ENCODE data around the gene FAM229A. TPM values are rescaled to one million over a fixed set of nuclear protein-coding genes. Genes with fewer than 3 reads are reported as not detected.

Gene FAM229A
- total and polyA plus RNA-seq, 4 donors, result 1.6 to 3.3 (median 2.1) TPM

DNA sequence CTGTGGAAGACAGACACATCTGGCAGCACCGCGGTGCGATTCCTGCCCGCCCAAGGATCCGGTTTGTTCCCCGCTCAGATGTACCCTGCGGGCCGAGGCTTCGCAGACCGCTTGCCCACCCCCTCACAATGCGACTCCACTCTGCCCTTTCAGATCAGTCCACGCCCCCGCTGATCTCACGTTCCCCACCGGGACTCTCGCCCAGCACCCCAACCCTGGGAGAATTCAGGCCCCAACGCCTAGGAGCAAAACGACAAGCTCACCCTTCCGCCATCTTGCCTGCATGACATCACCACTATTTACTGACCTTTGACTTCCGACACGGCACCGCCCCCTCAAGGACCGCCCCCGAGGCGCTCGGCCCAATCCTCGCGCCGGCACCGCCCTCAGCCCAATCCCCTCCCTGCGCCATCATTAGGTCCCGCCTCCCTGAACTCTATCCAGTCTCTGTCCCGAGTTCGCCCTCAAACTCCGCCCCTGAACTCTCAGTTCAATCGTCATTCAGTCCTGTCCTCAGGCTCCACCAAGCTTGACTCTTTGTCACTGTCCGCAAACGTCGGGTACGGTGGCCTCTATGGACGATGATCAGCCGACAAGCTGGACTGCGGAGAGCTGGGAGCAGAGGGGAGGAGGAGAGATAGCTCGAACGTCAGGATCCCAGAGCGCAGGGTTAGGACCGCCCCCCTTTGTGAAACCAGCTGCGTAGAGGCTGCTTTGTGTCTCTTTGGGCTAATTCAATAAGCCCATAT is 32.0 kb upstream of the FAM229A start, which contains the start of gene BSDC1:
Gene BSDC1, minus strand, starts transcription at position 301 of the 749 bp plus-strand sequence. Its CDS starts 27 bp downstream, at position 274.
- Histone ChIP-seq H3K4me1 (ENCODE audit: control insufficient read depth in 4 of 4, insufficient read depth in 4 of 4, low read length in 3 of 4) (peaks cover 3 to 22% (median 17%) of the 10 kb centered on the region in 4 donors), H3K36me3 (ENCODE audit: control insufficient read depth in 4 of 4, insufficient read depth in 3 of 4, low read depth in 1 of 4, low read length in 3 of 4) (peaks cover 3 to 19% (median 11%) of the 10 kb centered on the region in 4 donors), H3K4me3 (ENCODE audit: low read depth in 1 of 3, low read length in 3 of 3) (peak within 1 kb of the TSS; percentile 63 to 87 (median 83)), H3K27ac (ENCODE audit: low read depth in 1 of 2, low read length in 2 of 2) (peak within 1 kb of the TSS; percentile 93 to 98), H3K27me3 (ENCODE audit: control insufficient read depth in 4 of 4, insufficient read depth in 4 of 4, low read length in 3 of 4) (no peaks in the 10 kb centered on the region), H3K9ac (ENCODE audit: low read depth in 1 of 2, low read length in 2 of 2) (peak within 1 kb of the TSS; percentile 92 to 93), H3K9me3 (ENCODE audit: control insufficient read depth in 4 of 4, low read length in 3 of 4) (no peaks in the 10 kb centered on the region)
- TF ChIP-seq SP1 (IDR thresholded peaks at IDR 0.05), result peak; percentile 95
- TF ChIP-seq YY1 (IDR thresholded peaks at IDR 0.05), result peak; percentile 99
- peak; percentile 48 to 52 for TF ChIP-seq RAD21 (IDR thresholded peaks at IDR 0.05)
- peak; percentile 38 for TF ChIP-seq FOXA2 (IDR thresholded peaks at IDR 0.05)
- TF ChIP-seq REST (IDR thresholded peaks at IDR 0.05), result peak; percentile 97
- peak; percentile 58 for TF ChIP-seq ATF3 (IDR thresholded peaks at IDR 0.05)
- TF ChIP-seq EGR1 (IDR thresholded peaks at IDR 0.05; ENCODE audit: low read depth in 2 of 2), result peak in 1 of 2 donors; percentile 84
- TF ChIP-seq TAF1 (conservative IDR thresholded peaks at IDR 0.05), result peak; percentile 95
- peak; percentile 91 for TF ChIP-seq NR2F2 (IDR thresholded peaks at IDR 0.05)
- peak; percentile 68 for TF ChIP-seq FOXA1 (IDR thresholded peaks at IDR 0.05)
- TF ChIP-seq HNF4G (IDR thresholded peaks at IDR 0.05), result peak; percentile 61
- TF ChIP-seq RXRA (IDR thresholded peaks at IDR 0.05), result peak; percentile 96
- TF ChIP-seq, protein P1, sequence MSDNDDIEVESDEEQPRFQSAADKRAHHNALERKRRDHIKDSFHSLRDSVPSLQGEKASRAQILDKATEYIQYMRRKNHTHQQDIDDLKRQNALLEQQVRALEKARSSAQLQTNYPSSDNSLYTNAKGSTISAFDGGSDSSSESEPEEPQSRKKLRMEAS (IDR thresholded peaks at IDR 0.05), result peak; percentile 72
- TF ChIP-seq JUND (IDR thresholded peaks at IDR 0.05), result peak; percentile 93 to 97
- peak; percentile 68 to 78 for TF ChIP-seq HNF4A (conservative IDR thresholded peaks at IDR 0.05)
- TF ChIP-seq GABPA (IDR thresholded peaks at IDR 0.05 in 1 of 2, conservative IDR thresholded peaks at IDR 0.05 in 1 of 2), result peak; percentile 7 to 78
- TF ChIP-seq ZBTB33 (IDR thresholded peaks at IDR 0.05), result peak; percentile 95
- no peak for TF ChIP-seq CTCF (IDR thresholded peaks at IDR 0.05; ENCODE audit: low read depth, low read length, missing input control)
- peak; percentile 99 for DNase-seq (ENCODE audit: low spot score)
- WGBS, result under 1% methylated on average over 48 of the region's 48 CpGs
